ENCODE results near the gene IDH1.
"Not testable (repeated sequence)": the region's sequence is repeated elsewhere in the genome, so short reads cannot be mapped to it uniquely, and the experiment has no call there.

IDH1 gene

GRCh38 chr2:208254871-208255556 is at the start of gene IDH1:
TSS of gene IDH1 (minus strand) at chr2:208255071. CDS start at chr2:208251551, 3,520 bp downstream.
- peak; percentile 93 for DNase-seq (ENCODE audit: low read depth in 2 of 2)

DNA sequence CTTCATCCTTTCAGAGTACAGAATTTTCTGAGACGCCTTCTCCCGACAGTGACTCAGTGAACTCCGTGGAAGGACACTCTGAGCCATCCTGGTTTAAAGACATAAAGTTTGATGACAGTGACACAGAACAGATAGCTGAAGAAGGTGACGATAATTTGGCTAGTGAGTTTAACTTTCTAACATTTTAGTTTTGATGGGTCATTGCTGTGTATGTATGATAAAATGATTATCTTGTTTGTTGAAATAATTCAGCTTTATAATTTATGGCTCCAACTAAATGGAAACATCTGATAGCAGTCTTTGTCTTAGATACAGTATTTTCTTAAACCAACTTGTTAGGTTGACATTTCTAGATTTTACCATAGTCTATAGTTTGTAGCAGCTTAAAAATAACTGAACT is 49.3 kb upstream of the IDH1 start:
- no peak for DNase-seq (ENCODE audit: low read depth in 2 of 2)

DNA sequence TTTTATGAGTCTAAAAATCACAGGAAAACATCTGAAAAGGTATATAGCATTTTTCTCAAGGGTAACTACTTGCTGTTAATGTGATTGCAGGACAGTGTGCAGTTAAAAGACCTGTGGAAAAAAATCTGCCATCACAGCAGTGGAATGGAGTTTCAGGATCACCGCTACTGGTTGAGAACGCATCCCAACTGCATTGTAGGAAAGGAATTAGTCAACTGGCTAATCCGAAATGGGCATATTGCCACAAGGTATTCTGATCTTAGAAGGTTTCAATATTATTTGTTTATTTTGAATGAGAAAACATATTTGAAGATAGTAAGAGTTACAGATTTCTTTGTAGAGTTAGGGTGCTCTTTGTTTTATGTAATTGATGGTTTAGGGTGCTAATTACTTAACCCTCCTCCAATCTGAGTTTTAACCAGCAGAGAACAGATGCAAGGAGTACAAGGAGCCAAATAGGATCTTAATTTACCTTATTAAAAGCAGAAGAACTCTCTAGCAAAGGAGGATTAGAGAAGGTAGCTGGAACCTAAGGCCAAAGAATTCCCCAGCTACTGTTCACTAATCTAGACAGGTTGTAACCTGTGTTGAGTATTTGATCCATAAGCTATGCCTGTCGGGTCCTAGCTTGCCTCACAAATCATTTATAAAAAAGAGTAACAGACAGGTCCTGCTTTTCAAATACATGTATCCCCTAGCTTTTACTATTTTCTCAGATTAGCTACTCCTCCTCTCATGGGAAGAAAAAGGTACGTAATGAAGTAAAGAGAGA is 46.2 kb upstream of the IDH1 start:
- no peak for DNase-seq (ENCODE audit: low read depth in 2 of 2)

DNA sequence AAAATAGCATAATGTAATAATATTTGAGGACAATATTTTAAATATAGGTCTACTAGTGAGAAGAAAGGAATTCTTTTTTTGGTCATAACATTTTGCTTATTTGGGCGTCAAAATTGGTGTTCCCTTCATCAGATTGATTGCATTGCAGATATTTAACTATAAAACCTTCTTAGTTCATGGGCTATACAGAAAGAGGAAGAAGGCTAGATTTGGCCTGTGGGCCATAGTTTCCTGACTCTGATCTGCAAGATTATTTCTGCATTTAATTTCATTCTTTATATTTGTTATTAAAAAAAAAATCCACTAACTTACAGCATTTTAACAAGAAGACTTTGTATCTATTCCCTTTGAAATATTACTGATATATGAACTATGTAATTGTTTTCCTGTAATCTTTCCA is 43.1 kb upstream of the IDH1 start:
- no peak for DNase-seq (ENCODE audit: low read depth in 2 of 2)

DNA sequence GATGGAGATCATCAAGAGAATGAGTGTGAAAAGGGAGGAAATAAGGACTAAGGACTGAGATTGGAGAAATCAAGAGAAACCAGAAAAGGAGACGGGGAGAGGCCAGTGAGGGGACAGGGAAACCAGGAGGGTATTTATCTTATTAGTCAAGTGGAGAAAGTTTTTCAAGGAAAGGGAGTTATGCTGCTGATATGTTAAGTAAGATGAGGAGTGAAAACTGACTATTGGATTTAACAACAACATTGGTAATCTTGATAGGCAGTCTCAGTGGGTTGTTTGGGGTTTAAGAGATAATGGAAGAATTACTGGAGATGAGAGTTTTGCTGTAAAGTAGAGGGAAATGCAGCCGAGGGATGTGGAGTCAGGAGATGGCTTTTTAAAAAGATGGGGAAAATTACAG is 41.7 kb upstream of the IDH1 start:
- DNase-seq (ENCODE audit: low read depth in 2 of 2) = no peak

- DNase-seq (ENCODE audit: low read depth in 2 of 2) = no peak
These were observed 41.0 kb upstream of the IDH1 start for GRCh38 chr2:208295834-208296233.

- no peak for DNase-seq (ENCODE audit: low read depth in 2 of 2)
These were observed 39.7 kb upstream of the IDH1 start for GRCh38 chr2:208294482-208295024.

DNA sequence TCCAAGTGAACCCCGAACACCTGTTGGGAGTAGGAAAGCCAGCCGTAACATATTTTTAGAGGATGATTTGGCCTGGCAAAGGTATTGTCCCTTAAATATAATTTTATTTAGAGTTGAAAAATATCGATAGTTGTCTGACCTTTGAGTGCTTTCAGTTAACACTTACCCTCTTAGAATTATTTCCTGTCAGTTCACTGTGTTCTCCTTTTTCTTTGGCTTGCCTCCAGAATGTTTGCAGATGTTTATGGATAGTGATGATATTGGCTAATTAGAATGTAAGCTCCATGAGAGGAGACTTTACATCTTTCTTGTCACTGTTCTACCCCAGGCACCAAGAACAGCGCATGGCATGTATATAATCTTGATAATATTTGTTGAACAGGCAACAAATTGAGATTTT is 31.0 kb upstream of the IDH1 start:
- no peak for DNase-seq (ENCODE audit: low read depth in 2 of 2)

DNA sequence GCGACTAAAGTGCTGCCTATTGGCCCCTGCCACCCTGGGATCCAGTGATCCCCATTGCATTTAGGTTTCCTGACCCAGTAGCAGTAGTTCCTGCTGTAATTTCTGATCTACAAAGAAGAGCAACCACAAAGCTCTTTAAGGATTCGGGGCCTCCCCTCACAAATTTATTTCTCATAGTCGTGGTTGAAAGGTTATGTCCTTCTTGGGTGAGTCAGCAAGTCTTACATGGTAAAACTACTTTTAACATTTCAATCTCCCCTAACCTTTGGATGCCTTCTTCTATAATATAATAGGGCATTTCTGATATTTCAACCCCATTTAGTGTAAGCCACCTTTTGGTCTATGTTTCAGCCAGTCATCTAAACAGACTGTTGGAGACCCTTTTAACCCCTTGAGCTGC is 26.1 kb upstream of the IDH1 start:
- DNase-seq (ENCODE audit: low read depth in 2 of 2) = peak; percentile 9 to 20

- DNase-seq (ENCODE audit: low read depth in 2 of 2) = no peak
These were observed 25.4 kb upstream of the IDH1 start for GRCh38 chr2:208280234-208280633.

DNA sequence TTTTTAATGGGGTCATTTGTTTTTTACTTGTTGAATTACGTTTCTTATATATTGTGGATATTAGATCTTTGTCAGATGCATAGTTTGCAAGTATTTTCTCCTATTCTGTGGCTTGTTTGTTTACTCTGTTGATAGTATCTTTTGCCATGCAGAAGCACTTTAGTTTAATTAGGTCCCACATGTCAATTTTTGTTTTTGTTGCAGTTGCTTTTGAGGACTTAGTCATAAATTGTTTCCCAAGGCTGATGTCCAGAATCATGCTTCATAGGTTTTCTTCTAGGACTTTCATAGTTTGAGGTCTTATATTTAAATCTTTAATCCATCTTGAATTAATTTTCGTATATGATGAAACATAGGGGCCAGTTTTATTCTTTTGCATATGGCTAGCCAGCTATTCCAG is 24.4 kb upstream of the IDH1 start:
- DNase-seq (ENCODE audit: low read depth in 2 of 2) = no peak

- DNase-seq (ENCODE audit: low read depth in 2 of 2) = no peak
These were observed 23.7 kb upstream of the IDH1 start for GRCh38 chr2:208278549-208278948.

- no peak for DNase-seq (ENCODE audit: low read depth in 2 of 2)
These were observed 19.9 kb upstream of the IDH1 start for GRCh38 chr2:208274748-208275147.

DNA sequence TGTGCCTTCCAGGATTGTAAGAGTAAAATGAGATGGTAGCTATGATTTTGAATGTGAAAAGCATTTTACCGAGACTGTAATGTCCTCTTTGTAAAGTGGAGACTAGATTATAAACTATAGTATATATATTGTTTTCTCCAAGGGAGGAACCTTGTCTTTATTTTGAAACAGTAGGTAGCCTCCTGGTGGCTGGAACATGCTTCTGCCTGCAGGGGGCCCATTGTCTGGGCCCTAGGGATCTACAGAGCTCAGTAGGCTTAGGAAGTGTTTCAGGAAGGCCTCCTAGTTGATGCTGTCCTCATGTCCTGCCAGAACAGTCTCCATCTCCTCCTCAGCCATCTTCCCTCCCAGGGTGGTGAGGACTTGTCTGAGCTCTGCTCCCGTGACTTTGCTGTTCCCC is 14.2 kb upstream of the IDH1 start:
- DNase-seq (ENCODE audit: low read depth in 2 of 2) = no peak

DNA sequence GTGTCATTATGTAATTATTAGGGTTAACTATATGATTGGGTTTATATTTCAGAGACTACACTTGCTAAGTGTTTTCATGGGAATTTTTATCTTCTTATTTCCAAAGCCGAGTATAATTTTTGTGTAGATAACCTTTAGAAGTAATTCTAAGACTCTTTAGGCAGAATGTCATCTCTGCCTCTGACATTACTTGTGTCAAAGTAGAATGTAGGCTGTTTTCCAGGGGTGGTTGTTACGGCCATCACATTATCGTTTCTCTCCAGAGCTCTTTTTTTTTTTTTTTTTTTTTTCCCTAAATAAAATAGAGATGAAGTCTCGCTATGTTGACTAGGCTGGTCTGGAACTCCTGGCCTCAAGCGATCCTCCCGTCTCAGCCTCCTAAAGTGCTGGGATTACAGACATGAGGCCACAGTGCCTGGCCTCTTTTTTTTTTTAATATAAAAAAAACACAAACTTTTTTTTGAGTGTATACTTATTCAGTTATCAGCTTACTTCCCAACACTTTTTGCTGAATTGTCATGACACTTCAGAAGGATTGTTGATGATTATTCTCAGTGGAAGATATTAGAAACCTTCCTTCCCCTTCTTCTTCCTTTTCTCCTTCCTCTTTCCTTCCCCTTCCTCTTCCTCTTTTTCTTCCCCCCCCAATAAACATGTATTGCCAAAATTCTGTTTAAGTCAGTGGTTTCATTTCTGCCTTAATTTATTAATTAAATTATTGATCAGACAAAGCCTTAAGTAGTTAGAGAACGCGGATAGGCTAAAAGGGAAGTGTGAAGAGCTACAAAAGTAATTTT is 13.5 kb upstream of the IDH1 start:
- no peak for DNase-seq (ENCODE audit: low read depth in 2 of 2)

GRCh38 chr2:208267526-208267925 is 12.7 kb upstream of the IDH1 start:
- not testable (repeated sequence) for DNase-seq (ENCODE audit: low read depth in 2 of 2)

DNA sequence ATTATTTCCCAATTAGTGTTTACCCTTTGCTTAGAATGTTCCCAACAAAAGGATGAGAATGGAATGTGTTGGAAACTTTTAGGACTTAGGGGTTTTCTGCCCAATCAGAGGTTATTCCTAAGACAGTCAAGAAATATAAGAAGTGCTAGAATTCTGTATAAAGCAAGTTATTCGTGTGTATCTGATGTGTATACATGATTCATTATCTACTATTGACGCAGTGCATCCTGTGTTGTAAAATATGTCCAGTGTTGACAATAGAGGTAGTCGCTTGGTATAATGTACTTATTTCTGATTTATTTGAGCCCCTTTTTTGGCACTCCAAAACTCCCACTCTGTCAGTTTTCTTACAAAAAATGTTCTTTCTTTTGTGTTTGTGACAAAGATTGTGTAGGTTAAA is 12.1 kb upstream of the IDH1 start:
- no peak for DNase-seq (ENCODE audit: low read depth in 2 of 2)

DNA sequence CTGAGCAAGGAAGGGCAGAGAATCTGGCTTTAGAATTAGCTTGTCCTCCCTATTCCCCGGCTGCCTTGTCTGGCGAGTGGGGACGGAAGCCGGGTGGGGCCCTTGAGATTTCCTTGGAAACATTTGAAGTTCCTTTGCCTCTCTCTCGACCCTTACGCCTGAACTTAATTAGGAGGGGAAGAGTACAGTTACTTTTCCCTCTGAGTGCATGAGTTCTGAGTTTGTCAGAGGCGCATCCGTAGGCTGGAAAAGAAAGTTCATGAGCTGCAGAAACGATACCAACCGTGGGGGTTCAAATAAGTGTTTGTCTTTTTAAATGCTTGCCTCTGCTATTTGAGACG is 11.7 kb upstream of the IDH1 start:
- DNase-seq (ENCODE audit: low read depth in 2 of 2) = no peak

DNA sequence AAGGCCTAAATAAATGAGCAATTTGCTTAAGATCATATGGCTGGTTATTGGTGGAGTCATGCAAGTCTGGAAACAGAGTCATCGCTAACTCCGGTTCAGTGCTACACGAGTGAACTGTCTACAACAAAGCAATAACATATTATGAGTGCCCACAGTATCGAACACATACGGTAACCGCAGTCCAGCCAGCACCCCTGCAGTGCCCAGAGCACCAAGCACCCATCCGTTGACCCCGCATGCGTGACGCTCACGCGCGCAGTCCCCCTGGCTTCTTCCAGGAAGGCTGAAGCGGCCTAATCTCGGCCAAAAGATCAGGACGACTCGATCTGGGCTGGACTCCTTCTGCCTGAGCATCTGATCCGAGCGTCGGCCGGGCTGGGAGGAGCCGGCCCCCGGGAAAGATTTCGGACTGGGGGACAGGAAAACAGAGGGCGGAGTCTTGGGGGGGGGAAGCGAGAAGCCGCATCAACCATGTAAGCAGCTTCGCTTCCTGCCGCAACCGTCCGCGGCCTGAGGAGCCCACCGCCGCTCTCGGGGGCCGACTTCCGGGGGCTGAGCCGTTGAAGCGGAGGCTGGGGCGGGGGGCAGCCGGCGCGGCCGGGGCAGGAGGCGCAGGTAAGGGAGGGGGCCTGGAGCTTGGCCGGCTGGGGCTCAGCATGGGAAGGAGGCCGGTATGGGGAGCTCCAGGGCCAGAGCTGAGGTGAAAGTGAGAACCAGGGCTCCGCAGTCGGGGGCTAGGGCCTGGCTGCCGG is 11.1 kb upstream of the IDH1 start, which contains the start of gene PIKFYVE:
Gene PIKFYVE (plus strand): TSS at position 455 of the 752 bp plus-strand sequence. CDS start 5,265 bp downstream, outside the sequence.
- DNase-seq (ENCODE audit: low read depth in 2 of 2) = peak; percentile 95 to 96

GRCh38 chr2:208265371-208265800 is 10.5 kb upstream of the IDH1 start:
- no peak for DNase-seq (ENCODE audit: low read depth in 2 of 2)

Data from fibroblast of skin of left quadriceps (primary cell).